Lower leg skin (tissue), 4 donors: Measurements from ENCODE around the gene DRC3. TPM values are rescaled to one million over a fixed set of nuclear protein-coding genes. Genes with fewer than 3 reads are reported as not detected.

Source experiments
- DNase-seq, 2 donors: peaks; one replicate each; pipeline ENCODE4 v3.0.0-alpha.2; 2019; ENCODE audit warnings: low spot score in 2 of 2
- H3K4me3 ChIP-seq: fragments of 200-600 bp; sonication (generic); 2 replicates; pipeline ENCODE4 v1.5.1; 2017; ENCODE audit warnings: mild to moderate bottlenecking, low read depth; ENCODE audit not compliant: poor library complexity, severe bottlenecking
- POLR2A ChIP-seq, 2 donors: fragments of 450-650 bp; IDR thresholded peaks; one replicate each; pipeline ENCODE4 v1.6.1; 2016 to 2017; ENCODE audit warnings: antibody characterized with exemption in 2 of 2, mild to moderate bottlenecking in 1 of 2, moderate library complexity in 1 of 2
- WGBS, 2 donors: methylation state at CpG; one replicate each; pipeline ENCODE4 v1.1.5; 2018; 5-methylcytosine and 5-hydroxymethylcytosine counted together
- intact Hi-C: fragments of 100-400 bp; cut with DNase I; formaldehyde crosslinking; loops from one replicate; pipeline ENCODE4 v1.15.0; 2023; ENCODE audit warnings: low total_unique reads
- total RNA-seq, 4 donors: library from RNA; depleted of rRNA; stranded (reverse); fragments of >200 nt; gene quantifications; one replicate each; pipeline ENCODE4 v1.1.0, GENCODE V29; 2016
- TF ChIP-seq, protein P1 (sequence below), 3 donors: fragments of 450-650 bp; IDR thresholded peaks; one replicate each; pipeline ENCODE4 v1.5.1; 2016; ENCODE audit warnings: antibody characterized with exemption in 3 of 3, mild to moderate bottlenecking in 3 of 3, moderate library complexity in 2 of 3

Gene DRC3
- total RNA-seq, 4 donors from 2014 or later = 0.93 to 6.4 (median 4.0) TPM

DNA sequence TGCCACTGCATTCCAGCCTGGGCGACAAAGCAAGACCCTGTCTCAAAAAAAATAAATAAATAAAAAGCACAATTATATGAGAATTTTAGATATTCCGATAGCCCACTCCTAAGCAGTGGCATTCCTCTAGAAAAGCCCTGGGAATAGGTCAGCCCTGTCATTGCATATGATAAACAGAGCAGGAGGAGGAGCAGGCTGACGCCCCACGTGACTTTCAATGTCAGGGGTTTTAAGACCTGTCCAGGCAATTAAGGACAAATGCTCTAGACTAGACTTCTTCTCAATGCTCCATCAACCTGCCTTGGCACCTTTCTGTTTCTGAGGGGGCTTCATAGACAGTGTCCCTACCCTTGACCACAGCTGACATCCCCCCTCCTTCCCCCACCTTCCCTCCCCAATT is 8.0 kb upstream of the DRC3 start:
- 87 to 88% methylated on average over 4 of the region's 4 CpGs for WGBS, 2 donors
- no peak overlapping the region for H3K4me3 ChIP-seq
- intact Hi-C loops = no loop called here
- no peak for DNase-seq
- no peak for TF ChIP-seq POLR2A (IDR thresholded peaks at IDR 0.05)
- TF ChIP-seq, protein P1, sequence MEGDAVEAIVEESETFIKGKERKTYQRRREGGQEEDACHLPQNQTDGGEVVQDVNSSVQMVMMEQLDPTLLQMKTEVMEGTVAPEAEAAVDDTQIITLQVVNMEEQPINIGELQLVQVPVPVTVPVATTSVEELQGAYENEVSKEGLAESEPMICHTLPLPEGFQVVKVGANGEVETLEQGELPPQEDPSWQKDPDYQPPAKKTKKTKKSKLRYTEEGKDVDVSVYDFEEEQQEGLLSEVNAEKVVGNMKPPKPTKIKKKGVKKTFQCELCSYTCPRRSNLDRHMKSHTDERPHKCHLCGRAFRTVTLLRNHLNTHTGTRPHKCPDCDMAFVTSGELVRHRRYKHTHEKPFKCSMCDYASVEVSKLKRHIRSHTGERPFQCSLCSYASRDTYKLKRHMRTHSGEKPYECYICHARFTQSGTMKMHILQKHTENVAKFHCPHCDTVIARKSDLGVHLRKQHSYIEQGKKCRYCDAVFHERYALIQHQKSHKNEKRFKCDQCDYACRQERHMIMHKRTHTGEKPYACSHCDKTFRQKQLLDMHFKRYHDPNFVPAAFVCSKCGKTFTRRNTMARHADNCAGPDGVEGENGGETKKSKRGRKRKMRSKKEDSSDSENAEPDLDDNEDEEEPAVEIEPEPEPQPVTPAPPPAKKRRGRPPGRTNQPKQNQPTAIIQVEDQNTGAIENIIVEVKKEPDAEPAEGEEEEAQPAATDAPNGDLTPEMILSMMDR (IDR thresholded peaks at IDR 0.05) = no peak

DNA sequence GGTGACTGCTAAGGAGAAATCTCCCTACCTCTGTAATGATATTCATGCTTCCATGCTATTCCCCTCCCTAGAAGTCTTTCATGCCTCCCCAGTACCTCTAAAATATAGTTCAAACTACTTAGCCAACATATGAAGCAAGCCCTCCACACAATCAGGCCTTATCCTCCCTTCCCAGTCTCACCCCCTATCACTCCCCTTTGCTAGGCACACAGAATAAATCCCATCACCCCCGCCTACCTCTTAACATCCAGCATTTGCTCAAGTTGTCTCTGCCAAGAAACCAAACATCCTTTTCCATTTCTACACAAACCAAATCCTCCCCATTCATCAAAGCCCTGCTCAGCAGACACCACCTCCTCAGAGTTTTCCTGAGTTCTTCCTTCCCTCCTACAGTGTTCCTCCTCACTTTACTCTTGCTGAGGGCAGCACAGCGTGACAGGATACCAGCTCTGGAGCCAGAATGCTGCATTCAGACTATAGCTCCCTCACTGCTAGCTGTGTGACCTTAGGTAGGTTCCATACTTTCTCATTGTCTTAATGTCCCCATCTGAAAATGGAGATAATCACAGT is 7.4 kb upstream of the DRC3 start:
- intact Hi-C loops = no loop called here
- no peak for DNase-seq
- H3K4me3 ChIP-seq = no peak overlapping the region
- TF ChIP-seq, protein P1 (IDR thresholded peaks at IDR 0.05) = no peak
- TF ChIP-seq POLR2A (IDR thresholded peaks at IDR 0.05) = no peak
- 90 to 94% methylated on average over 2 of the region's 2 CpGs for WGBS, 2 donors

DNA sequence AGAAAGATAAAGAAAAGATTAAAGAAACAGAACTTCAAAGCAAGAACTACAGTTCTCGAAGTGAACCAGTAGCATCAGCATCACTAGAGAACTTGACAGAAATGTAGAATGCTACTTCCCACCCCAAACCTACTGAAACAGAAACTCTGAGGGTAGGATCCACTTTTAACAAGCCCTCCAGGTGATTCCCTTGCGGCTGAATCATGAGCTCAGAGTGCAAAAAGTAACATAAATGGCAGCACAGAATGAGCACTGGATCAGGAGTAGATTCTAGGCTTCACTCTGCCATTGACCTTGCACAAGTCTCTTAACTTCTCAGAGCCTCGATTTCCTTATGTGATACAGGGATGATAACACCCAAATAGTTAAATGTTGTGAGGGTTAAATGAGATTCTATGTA is 6.3 kb upstream of the DRC3 start:
- 86 to 90% methylated on average over 3 of the region's 3 CpGs for WGBS, 2 donors
- intact Hi-C loops = no loop called here
- no peak for DNase-seq
- no peak overlapping the region for H3K4me3 ChIP-seq
- TF ChIP-seq POLR2A (IDR thresholded peaks at IDR 0.05) = no peak
- TF ChIP-seq, protein P1 (IDR thresholded peaks at IDR 0.05) = no peak

DNA sequence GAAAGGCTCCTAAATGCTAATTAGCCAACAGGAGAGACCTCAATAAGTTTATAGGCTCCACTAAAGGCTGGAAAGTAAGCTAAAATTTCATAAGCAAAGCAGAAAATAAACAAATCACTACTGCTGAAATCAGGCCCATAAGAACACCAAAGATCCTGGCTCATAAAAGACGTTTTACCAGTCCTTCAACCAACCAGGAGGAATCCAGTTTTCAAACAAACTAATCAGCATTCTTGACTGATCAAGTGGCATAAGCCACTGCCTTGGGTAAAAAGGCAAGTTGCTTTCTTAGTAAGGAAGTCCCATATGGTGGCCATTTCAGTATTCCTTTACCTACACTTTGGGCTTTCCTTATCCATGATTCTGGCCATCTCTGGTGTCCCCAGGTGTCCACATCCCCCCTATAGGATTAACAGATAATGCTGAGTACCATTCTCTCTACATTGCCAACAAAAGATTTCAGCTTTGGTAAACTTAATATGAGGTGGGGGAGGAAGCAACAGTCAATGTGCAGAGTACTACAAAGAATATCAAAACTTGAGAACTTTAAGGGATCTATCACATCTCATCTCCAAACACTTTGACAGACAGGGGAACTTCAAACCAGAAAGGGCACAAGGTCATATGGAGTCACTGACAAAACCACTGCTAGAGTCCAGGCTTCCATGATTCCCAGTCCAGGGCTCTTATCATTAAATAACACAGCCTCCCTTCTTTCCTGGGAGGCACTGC is 1.8 kb upstream of the DRC3 start:
- no peak for TF ChIP-seq POLR2A (IDR thresholded peaks at IDR 0.05)
- TF ChIP-seq, protein P1 (IDR thresholded peaks at IDR 0.05) = no peak
- H3K4me3 ChIP-seq = peak overlapping the region; percentile 82
- intact Hi-C loops = no loop called here
- DNase-seq = no peak
- WGBS, 2 donors = 19 to 31% methylated on average over 1 of the region's 1 CpG

DNA sequence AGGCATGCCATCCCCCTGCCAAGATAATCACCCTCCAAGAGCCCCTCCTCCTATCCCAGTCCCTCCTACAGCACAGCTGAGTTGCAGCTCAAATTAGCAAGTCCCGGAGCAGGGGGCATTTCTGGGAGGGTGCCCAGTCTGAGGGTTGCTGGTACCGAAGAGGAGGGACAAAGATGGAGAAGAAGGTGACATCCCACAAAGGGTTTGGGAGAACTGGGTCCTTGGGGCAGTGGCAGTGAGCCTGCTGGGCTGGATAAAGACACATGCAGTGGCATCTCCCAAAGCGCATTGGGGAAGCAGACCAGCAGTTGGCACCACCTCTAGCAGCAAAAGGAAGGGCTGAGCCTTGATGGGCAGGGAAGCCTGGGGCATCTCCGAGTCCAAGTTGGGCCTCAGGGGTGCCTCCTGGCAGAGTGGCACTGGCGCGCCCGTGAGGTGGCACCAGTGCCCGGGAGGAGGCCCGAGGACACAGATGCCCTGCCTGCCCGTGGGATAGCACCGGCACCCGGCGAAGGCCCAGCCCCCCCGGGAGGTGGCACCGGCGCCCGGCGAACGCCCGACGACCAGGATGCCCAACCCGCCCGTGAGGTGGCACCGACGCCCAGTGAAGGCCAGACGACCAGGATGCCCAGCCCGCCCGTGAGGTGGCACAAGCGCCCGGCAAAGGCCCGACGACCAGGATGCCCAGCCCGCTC is 1.1 kb upstream of the DRC3 start:
- TF ChIP-seq, protein P1 (IDR thresholded peaks at IDR 0.05) = no peak
- TF ChIP-seq POLR2A (IDR thresholded peaks at IDR 0.05) = no peak
- H3K4me3 ChIP-seq = peak overlapping the region; percentile 82
- DNase-seq = peak in 1 of 2 donors; percentile 90
- intact Hi-C loops = no loop called here
- 0 to 1% methylated on average over 29 to 31 of the region's 33 CpGs for WGBS, 2 donors
